ENCODE data around the gene ERFE.

DNA sequence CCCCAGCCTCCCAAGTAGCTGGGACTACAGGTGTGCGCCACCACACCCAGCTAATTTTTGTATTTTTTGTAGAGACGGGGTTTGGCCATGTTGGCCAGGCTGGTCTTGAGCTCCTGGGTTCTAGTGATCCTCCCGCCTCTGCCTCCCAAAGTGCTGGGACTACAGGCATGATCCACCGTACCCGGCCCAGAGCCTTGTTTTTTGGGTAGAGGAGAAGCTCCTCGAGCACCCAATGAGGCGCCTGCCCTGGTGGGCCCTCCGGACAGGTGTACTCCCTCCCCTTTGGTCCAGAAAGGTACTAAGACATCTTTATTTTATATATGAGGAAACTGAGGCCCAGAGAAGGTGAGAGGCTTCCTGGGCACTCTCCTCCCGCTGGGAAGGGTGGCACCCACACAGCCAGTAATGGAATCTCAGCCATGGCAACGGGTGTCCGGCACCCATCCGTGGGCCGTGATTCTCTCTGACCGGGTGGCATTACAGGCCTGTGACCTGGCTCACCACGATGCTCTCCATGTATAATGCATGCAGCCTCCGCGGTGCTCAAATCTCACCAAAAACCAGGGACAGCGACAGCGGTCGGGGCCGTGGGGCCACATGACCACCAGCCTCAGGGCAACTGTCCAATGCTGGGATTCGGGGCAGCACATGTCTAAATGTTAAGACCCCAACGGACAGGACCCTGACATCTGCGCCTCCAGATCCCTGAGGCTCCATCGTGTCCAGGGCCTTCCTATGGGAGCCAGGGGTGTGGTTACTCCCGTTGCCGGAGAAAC is 37.1 kb upstream of the ERFE start:
- TF ChIP-seq, protein P1, sequence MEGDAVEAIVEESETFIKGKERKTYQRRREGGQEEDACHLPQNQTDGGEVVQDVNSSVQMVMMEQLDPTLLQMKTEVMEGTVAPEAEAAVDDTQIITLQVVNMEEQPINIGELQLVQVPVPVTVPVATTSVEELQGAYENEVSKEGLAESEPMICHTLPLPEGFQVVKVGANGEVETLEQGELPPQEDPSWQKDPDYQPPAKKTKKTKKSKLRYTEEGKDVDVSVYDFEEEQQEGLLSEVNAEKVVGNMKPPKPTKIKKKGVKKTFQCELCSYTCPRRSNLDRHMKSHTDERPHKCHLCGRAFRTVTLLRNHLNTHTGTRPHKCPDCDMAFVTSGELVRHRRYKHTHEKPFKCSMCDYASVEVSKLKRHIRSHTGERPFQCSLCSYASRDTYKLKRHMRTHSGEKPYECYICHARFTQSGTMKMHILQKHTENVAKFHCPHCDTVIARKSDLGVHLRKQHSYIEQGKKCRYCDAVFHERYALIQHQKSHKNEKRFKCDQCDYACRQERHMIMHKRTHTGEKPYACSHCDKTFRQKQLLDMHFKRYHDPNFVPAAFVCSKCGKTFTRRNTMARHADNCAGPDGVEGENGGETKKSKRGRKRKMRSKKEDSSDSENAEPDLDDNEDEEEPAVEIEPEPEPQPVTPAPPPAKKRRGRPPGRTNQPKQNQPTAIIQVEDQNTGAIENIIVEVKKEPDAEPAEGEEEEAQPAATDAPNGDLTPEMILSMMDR (IDR thresholded peaks at IDR 0.05): no peak
- TF ChIP-seq POLR2A (IDR thresholded peaks at IDR 0.05): no peak

All from body of pancreas (tissue), 4 donors.